HTERT RPE-1 (cell line): ENCODE results near the gene MTMR11.
"Not testable (repeated sequence)": the region's sequence is repeated elsewhere in the genome, so short reads cannot be mapped to it uniquely, and the experiment has no call there.

Source experiments
- in situ Hi-C: fragments of 300-500 bp; cut with MboI; formaldehyde crosslinking; loops from 4 replicates; pipeline ENCODE4 v1.14.3; 2020; ENCODE audit warnings: low sequenced_read_pairs

MTMR11 gene

GRCh38 chr1:149903836-149904491, 32.7 kb downstream of the MTMR11 start:
- in situ Hi-C loops: no loop called here

DNA sequence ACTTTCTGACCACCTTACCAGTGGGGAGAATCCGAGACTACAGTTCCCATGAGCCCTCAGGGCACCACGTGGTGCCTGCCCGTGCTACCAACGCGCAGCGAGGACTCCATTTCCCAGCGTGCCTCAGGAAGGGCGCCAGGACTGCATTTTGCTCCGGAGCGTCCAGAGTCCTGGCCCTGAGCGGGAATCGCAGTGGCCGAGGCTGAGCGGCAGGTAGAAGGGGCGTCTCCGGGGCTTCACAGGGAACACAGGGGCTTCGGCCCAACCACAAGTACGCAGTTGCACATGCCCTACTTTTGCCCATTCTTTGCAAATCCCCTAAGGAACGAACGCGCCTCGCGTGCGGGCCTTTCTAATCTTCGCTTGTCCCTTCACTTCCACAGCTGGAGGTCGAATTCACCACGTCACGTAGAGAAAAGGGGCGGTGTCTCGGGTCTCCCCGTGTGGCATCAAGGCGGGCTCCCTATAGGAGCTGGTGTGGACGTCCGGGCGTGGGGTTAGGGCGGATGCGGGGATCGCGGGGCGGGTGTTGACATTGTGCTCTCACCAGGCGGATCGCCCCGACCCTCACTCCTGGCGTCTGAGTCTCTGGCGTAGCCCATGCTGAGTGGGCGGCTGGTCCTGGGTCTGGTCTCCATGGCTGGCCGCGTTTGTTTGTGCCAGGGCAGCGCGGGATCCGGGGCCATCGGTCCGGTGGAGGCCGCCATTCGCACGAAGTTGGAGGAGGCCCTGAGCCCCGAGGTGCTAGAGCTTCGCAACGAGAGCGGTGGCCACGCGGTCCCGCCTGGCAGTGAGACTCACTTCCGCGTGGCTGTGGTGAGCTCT, 37.0 kb downstream of the MTMR11 start, which contains the start of gene BOLA1:
Gene BOLA1, plus strand, starts transcription at position 109 of the 825 bp plus-strand sequence. Its CDS starts 492 bp downstream, at position 601.
- in situ Hi-C loops: no loop called here

DNA sequence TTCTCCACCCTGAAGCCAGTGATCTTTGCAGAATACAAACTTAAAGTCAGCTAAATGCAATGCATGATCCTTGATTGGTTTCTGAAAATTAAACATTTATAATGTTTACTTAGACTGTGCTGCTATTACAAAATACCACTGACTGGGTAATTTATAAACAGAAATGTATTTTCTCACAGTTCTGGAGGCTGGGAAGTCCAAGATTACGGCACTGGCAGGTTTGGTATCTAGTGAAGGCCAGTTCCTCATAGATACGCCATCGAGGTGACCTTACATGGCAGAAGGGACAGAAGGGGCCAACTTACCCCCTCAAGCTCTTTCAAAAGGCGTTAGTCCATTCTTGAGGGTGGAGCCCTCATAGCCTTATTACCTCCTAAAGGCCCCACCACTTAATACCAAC, 40.1 kb downstream of the MTMR11 start:
- in situ Hi-C loops: no loop called here

DNA sequence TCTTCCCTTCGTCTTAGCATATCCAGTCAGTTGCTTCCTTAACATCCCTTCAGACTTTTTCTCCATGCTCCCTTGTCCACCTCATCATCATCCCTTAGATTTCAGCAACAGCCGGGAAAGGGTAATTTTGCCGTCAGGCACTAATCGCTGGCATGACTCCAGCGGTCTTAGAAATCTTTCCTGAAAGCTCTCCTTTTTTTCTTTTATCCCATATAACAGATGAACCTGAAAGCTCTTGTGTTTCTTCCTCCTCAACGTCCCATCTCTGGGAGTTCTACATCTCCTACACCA, 47.7 kb downstream of the MTMR11 start:
- in situ Hi-C loops: no loop called here

DNA sequence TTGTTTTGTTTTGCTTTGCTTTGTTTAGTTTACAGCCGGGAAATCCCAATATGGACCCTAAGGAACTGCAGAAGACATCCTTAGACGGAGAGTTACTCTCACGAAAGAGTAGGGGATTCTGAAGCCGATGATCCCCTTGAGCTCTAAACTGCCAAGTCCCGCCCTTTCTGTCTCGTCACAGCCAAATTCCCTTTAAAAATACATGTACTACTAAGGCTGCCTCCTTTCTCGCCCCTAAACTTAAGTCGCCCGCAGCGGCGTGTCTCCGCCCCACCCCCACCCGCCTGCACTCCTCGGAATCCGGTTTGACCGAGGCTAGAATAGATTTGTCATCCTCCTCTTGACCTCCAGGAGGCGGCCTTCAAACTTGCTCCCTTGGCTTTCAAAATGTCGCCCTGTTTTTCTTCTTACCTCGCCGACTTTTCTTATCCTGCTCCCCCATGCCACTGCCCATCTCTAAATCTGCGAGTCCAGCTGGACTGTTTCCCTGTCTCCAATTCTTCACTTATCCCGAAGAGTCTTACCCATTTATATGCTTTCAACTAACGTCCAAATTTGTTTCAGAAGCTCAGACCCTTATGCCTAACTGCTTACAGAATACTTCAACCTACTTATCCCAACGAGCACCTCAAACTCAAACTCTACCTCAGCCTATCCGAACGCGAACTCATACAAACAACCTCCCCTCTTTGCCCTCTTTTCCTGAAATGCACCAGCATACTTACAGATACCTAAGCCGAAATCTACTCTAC, 48.3 kb downstream of the MTMR11 start:
- in situ Hi-C loops: no loop called here

DNA sequence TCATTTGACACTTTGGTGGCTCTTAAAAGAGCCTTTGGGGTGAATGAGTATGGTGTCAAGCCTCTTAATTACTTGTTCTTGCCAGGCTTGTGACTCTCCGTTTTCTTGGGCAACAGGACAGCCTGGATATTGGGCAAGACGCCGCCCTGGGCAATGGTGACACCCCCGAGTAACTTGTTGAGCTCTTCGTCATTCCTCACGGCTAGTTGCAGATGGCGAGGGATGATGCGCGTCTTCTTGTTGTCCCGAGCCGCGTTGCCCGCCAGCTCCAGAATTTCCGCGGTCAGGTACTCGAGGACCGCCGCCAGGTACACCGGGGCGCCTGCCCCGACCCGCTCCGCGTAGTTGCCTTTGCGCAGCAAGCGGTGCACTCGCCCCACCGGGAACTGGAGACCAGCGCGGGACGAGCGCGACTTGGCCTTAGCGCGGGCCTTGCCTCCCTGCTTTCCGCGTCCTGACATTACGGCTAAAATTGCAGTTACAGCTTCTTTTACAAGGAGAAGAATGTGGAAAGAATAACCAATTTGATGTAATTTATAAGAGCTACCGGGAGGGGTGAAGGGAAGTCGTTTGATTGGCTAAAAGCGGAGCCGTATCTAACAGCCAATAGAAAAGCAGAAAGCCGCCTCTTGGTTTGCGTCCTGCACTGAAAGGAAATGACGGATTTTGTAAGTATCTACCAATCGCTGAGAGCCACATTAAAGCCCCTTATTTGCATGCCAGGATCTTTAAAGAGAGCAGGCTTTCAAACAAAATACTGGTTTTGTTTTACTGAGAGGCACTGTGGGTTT, 49.0 kb downstream of the MTMR11 start:
- in situ Hi-C loops: no loop called here

GRCh38 chr1:149887196-149887455, 49.6 kb downstream of the MTMR11 start:
- in situ Hi-C loops: not testable (repeated sequence)

DNA sequence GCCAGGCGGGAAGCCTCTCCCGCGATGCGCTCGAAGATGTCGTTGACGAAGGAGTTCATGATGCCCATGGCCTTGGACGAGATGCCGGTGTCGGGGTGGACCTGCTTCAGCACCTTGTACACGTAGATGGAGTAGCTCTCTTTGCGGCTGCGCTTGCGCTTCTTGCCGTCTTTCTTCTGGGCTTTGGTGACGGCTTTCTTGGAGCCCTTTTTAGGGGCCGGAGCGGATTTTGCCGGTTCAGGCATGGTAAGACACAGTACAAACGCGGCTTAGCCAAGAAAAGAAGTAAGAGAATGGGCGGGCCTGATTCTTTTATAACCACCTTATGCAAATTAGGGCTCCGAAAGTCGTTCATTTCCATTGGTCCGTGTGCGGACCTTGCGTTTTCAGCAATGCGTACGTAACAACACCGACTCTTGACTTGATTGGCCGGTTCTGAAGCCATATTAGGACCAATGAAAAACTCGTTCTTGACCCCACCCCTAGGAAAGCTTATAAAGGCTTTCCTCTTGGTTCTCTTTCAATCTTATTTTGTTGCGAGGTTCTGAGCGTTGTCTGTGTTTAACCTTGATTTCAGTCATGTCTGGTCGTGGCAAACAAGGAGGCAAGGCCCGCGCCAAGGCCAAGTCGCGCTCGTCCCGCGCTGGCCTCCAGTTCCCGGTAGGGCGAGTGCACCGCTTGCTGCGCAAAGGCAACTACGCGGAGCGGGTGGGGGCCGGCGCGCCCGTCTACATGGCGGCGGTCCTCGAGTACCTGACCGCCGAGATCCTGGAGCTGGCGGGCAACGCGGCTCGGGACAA, 50.1 kb downstream of the MTMR11 start:
- in situ Hi-C loops: no loop called here

- in situ Hi-C loops: not testable (repeated sequence)
These were observed 50.6 kb downstream of the MTMR11 start for GRCh38 chr1:149886121-149886395.

- in situ Hi-C loops: no loop called here
These were observed 51.1 kb downstream of the MTMR11 start for GRCh38 chr1:149885339-149886120.

- in situ Hi-C loops: no loop called here
These were observed 52.0 kb downstream of the MTMR11 start for GRCh38 chr1:149884433-149885338.

GRCh38 chr1:149883598-149884247, 53.0 kb downstream of the MTMR11 start:
- in situ Hi-C loops: no loop called here

DNA sequence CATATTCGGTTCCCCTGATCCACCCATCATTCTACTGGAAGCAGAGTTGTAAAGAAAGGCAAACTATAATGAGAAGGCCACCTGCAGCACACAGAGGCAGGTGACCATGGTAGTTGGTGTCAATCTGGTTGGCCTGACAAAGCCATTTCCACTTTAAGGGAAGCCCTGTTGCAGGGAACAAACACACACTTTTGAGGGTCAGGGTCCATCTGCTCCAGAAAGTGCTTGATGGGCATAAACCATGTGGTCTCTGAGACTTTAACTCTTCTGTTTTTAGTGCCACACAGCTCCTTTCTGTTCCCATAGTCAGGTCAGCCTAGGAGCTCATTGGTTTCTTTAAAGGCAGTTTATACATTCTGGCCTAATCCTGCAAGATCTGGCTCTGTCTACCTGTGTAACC, 54.8 kb downstream of the MTMR11 start:
- in situ Hi-C loops: no loop called here

DNA sequence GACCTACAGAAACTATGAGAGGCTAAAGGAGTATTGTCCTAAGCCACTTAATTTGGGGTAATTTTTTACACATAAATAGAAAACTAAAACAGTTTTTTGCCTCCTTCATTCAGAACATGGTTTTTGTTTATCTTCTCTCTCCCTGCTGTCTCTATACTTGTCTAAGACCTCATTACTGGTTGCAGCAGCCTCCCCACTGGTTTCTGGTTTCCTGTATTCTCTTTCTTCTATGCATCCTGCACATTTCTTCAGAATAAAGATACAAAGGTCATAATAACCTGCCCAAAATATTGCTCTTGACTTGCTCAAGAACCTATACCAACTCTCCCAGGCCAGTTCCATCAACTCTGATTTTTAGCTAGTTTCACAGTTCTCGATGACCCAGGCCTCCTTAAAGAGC, 57.1 kb downstream of the MTMR11 start:
- in situ Hi-C loops: no loop called here
